ENCODE measurements around the gene SHOC2.
A peak's percentile ranks its signal among the peaks of the same experiment; 100 is the strongest.

Gene SHOC2

GRCh38 chr10:110932505-110933180, 13.2 kb downstream of the SHOC2 start:
- no peak overlapping the region for H3K4me3 ChIP-seq (ENCODE audit: low read depth, low read length)
- no peak for DNase-seq (ENCODE audit: low read depth)

- no peak overlapping the region for H3K4me3 ChIP-seq (ENCODE audit: low read depth, low read length)
- DNase-seq (ENCODE audit: low read depth) = no peak
These were observed 17.4 kb downstream of the SHOC2 start for GRCh38 chr10:110936757-110937156.

DNA sequence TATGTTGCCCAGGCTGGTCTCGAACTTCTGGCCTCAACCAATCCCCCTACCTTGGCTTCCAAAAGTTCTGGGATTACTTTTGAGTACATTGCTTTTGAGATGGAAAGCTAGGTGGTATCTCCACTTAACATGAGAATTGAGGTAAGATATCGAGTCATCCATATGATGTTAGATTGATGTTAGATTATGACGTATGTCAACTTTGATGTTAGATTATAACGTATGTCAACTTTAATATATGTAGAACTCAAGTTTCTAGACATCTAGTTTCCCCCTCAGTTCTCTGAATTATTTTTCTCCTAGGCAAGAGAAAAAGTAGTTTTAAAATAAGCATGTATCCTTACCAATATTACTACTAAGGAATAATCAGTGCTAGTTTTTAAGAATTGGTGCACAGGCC, 20.0 kb downstream of the SHOC2 start:
- no peak for DNase-seq (ENCODE audit: low read depth)
- no peak overlapping the region for H3K4me3 ChIP-seq (ENCODE audit: low read depth, low read length)

DNA sequence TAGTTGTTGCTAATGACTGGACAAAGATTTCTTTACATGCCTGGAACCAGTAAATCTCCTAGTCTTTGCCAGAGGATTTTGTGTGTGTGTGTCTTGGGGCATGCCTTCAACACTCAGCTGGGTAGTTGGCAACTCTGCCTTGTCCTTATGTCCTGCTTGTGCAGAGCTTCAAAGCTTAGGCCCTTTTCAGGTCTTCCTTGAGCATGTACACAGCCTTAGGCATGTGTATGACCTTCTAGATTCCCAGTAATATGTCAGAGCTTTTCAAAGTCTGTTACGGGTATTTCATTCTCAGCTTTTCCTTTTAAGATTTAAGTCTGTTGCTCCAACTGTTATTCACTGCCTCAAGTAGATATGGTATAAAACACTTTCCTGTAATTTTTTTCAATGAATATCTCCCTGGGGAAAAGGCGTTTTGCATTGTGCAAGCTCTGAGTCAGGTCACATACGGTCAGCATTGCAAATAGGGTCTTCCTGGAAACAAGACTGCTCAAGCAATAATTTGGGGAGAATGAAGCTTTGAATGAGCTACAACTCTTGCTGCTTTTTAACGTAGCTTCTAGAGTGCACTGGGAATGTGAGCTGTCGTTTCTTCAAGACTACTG, 25.5 kb downstream of the SHOC2 start:
- DNase-seq (ENCODE audit: low read depth) = peak; percentile 87
- H3K4me3 ChIP-seq (ENCODE audit: low read depth, low read length) = no peak overlapping the region

DNA sequence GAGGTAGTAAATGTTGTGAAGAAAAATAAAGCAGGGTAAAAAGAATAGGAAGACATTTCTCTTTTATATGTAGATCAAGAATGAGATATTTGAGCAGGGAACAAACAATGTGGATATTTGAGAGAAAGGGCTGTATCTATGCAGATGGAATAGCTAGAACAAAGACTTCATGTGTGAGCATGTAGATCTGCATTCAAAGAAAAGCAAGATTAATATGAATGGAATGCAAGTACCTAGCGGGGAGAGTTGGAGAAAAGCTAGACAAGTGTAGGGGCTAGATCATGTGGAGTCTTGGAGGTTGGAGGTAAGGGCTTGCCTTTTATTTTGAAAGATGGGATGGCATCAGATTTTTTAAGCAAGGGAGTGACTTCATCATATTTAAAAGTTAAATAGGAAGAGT, 27.1 kb downstream of the SHOC2 start:
- DNase-seq (ENCODE audit: low read depth) = no peak
- H3K4me3 ChIP-seq (ENCODE audit: low read depth, low read length) = no peak overlapping the region

GRCh38 chr10:110947061-110947595, 27.7 kb downstream of the SHOC2 start:
- H3K4me3 ChIP-seq (ENCODE audit: low read depth, low read length) = no peak overlapping the region

GRCh38 chr10:110951381-110951780, 32.0 kb downstream of the SHOC2 start:
- no peak for DNase-seq (ENCODE audit: low read depth)
- H3K4me3 ChIP-seq (ENCODE audit: low read depth, low read length) = no peak overlapping the region

More at GRCh38 chr10:110947061-110947595, 27.7 kb downstream of the SHOC2 start:
- peak; percentile 14 for DNase-seq (ENCODE audit: low read depth)

DNA sequence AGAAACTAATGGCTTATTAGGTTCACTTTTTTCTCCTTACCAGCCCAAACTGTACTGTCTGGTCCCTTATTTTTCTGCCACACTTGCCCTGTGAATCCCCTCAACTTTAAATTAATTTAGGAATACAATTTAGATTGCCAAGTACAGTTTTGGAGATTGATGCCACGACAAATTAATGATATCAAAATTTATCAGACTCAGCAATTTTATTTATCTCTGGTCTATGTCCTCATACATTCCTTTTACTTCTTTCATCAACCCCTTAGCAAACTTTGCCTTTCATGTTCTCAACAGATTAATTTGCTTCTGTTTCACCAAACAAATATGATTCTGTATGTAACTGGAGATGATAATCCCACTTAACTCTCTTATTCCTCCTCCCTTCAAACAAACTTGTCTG, 38.2 kb downstream of the SHOC2 start:
- no peak overlapping the region for H3K4me3 ChIP-seq (ENCODE audit: low read depth, low read length)
- no peak for DNase-seq (ENCODE audit: low read depth)

DNA sequence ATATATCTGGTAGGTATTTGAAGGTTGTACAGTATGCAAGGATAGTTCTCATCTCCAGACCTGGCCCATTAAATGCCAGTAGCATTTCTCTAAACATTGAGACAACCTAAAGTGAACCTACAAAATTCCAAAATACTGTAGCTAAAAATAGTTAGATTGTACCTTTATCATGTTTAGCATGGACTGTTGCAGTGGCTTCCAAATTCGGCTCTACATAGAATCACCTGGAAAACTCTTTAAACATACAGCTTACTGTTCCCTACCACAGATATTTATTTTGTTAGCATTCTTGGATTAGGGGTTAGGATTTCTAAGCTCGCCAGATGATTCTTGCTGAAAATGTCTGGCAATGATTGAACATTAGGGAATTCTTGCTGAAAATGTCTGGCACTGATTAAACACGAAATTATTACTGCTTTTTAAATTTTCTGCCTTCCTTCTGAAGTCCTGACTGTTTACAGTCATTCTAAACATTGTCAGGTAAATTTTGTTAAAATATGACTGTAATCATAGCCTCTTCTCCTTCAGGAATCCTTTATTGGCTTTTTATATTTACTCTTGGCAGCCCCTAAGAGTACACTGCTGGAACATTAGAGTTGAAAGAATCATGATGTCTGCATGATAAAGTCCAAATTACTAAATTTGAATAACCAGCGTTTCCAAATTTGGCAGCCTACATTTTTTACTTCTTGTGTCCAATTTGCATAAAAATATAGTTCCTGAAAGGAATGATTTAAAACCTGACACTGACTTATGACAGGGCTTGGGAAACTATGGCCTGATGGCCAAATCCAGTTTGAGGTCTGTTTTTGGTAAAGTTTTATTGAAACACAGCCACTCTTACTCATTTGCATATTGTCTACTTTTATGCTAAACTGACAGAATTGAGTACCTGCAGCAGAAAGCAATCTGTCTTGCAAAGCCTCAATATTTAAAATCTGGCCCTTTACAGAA, 40.3 kb downstream of the SHOC2 start:
- no peak for DNase-seq (ENCODE audit: low read depth)
- no peak overlapping the region for H3K4me3 ChIP-seq (ENCODE audit: low read depth, low read length)

- no peak for DNase-seq (ENCODE audit: low read depth)
- no peak overlapping the region for H3K4me3 ChIP-seq (ENCODE audit: low read depth, low read length)
These were observed 40.9 kb downstream of the SHOC2 start for GRCh38 chr10:110960333-110960712.

GRCh38 chr10:110962443-110962842, 43.0 kb downstream of the SHOC2 start:
- H3K4me3 ChIP-seq (ENCODE audit: low read depth, low read length) = no peak overlapping the region
- DNase-seq (ENCODE audit: low read depth) = no peak

DNA sequence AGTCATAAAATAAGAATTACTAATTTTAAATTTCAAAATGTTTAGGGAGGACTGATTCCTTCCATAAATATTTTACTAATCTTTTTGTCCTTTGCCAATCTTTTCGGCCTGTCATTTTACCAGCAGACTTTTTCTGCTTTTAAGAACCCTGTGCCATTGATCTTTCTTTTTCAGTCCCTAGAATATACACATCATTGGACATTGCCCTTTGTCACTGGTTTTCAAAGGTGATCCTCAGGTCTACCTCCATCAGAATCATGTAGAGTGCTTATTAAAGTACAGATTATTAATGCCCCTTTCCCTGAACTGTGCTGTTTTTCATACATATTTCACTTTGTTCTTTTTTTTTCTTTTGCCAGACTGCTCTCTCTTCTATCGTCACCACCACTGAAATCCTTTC, 43.8 kb downstream of the SHOC2 start:
- DNase-seq (ENCODE audit: low read depth) = no peak
- H3K4me3 ChIP-seq (ENCODE audit: low read depth, low read length) = no peak overlapping the region

- DNase-seq (ENCODE audit: low read depth) = no peak
These were observed 45.3 kb downstream of the SHOC2 start for GRCh38 chr10:110964681-110965080.

DNA sequence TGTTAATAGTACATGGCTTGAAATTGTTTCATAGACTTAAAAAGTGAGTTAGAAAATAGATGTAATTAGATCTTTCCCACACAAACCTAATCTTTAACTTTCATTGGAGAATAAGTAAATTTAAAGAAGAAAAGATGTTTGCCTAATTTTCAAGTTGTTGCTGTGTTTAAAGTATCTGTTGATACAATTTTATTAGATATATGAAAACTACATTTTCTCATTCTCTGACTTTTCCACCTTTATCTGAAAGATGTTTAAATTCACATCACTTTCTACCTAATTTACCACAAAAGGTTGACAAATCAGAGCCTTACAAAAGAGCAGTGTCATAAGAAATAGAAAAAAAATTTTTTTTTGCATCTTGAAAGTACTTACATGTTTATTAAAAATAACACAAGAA, 45.8 kb downstream of the SHOC2 start:
- no peak overlapping the region for H3K4me3 ChIP-seq (ENCODE audit: low read depth, low read length)
- no peak for DNase-seq (ENCODE audit: low read depth)

More at GRCh38 chr10:110964681-110965080, 45.3 kb downstream of the SHOC2 start:
- no peak overlapping the region for H3K4me3 ChIP-seq (ENCODE audit: low read depth, low read length)

DNA sequence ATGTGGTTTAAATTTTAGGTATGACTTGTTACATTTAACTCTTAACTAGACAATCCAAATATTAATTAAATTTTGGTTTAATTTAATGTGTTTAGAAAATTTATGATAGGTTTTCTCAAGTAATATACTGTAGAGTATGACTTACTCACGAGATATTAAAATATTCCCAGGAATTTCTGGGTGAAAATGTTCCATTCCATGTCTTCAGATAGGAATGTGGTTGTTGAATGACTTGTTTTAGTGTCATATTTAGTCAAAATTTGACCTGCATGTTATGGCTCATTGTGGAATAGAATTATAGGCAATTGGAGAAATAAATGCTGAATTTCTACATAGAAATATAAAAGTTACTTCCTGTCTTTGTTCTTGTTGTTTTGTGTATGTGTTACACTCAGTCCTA, 46.7 kb downstream of the SHOC2 start:
- DNase-seq (ENCODE audit: low read depth) = no peak
- H3K4me3 ChIP-seq (ENCODE audit: low read depth, low read length) = no peak overlapping the region

DNA sequence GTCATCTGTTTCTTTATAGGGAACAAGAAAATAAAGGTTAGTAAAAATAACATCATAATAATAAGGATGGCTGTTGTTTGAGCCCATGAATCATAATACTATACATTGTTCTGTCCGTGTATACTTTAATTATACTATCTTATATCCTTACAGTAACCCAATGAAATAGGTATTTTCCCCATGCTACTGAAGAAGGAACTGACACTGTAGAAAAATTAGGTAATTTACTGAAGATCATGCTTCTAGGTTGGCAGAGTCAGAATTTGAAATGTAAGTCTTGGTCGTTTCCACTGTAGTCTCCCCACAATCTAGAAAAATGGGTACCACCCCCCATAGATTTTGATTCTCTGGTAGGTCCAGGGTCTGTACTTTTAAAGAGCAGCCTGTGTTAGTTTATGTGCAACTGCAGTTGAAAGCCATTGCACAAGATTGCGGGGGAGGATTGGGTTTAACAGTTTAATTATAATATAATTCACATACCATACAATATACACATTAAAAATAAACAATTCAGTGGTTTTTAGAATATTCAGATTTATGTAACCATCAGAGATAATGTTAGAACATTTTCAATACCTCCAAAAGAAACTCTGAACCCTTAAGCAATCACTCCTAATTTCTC, 47.7 kb downstream of the SHOC2 start:
- H3K4me3 ChIP-seq (ENCODE audit: low read depth, low read length) = no peak overlapping the region

GRCh38 chr10:110967645-110968044, 48.2 kb downstream of the SHOC2 start:
- H3K4me3 ChIP-seq (ENCODE audit: low read depth, low read length) = no peak overlapping the region
- no peak for DNase-seq (ENCODE audit: low read depth)

More for the DNA sequence above, 47.7 kb downstream of the SHOC2 start:
- no peak for DNase-seq (ENCODE audit: low read depth)

DNA sequence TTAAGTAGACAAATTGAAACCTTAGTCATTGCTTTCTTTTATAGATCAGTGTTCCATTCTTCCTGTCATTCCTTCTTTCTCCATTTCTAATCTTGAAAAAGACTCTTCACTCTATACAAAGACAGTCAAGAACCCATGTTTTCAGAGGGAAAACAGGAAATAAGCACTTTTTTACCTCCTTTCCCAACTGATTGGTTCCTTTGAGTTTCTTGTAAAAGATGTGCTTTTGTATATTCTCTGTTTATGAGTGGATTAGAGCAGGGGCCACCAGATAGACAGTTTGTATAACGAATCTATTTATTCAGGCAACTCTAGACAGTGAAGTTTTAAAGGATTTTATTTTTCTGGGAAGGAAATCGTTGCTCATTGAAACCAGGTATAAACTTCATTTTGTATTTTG, 49.8 kb downstream of the SHOC2 start:
- DNase-seq (ENCODE audit: low read depth) = no peak
- H3K4me3 ChIP-seq (ENCODE audit: low read depth, low read length) = no peak overlapping the region

DNA sequence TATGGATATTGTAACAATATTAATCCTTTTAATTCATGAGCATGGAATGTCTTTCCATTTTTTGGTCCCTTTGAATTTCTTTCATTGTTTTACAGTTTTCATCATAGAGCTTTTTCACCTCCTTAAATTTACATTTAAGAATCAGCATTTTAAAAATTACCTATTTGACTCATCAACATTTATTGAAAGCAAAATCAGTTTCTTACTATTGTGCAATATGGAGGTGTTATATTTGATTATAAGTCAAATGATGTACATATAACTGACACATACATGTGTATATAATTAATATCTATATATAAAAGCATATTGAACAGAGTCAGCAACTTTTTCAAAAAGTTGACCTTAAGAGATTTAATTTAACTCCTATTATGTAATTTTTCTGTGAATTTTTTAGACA, 52.2 kb downstream of the SHOC2 start:
- H3K4me3 ChIP-seq (ENCODE audit: low read depth, low read length) = no peak overlapping the region
- DNase-seq (ENCODE audit: low read depth) = no peak
